Testis (tissue), 3 donors: ENCODE results near the gene MACROD1. TPM values are rescaled to one million over a fixed set of nuclear protein-coding genes. Genes with fewer than 3 reads are reported as not detected.

Experiments used
- DNase-seq: peaks from one replicate; pipeline ENCODE4 v3.0.0-alpha.2; 2019
- H3K27ac ChIP-seq, 2 donors: fragments of 200-600 bp; sonication (generic); one replicate each; pipeline ENCODE4 v1.5.1; 2019
- H3K27me3 ChIP-seq: fragments of 200-600 bp; sonication (generic); one replicate; pipeline ENCODE4 v1.5.1; 2019
- H3K36me3 ChIP-seq: fragments of 200-600 bp; sonication (generic); one replicate; pipeline ENCODE4 v1.5.1; 2017; ENCODE audit warnings: low read depth; ENCODE audit errors: missing control alignments
- H3K4me1 ChIP-seq: fragments of 200-600 bp; sonication (generic); one replicate; pipeline ENCODE4 v1.5.1; 2019
- H3K4me3 ChIP-seq, 2 donors: fragments of 200-600 bp; sonication (generic); one replicate each; pipeline ENCODE4 v1.5.1; 2017 to 2019
- H3K9me3 ChIP-seq: fragments of 200-600 bp; sonication (generic); one replicate; pipeline ENCODE4 v1.5.1; 2017
- POLR2A ChIP-seq: fragments of 450-650 bp; IDR thresholded peaks from one replicate; pipeline ENCODE4 v1.6.1; 2017; ENCODE audit warnings: antibody characterized with exemption, mild to moderate bottlenecking, moderate library complexity
- WGBS, 2 donors: methylation state at CpG; one replicate each; pipeline ENCODE4 v1.1.5; 2018; 5-methylcytosine and 5-hydroxymethylcytosine counted together
- intact Hi-C: fragments of 100-400 bp; cut with DNase I; formaldehyde crosslinking; loops from one replicate; pipeline ENCODE4 v1.15.1; 2023; ENCODE audit warnings: low total_unique reads
- polyA plus RNA-seq: library from polyadenylated mRNA; stranded (reverse); fragments of 350-450 nt; fragmentation: Illumina TruSeq; extraction: RNeasy Lipid Tissue Mini Kit (QIAGEN cat#74804); gene quantifications from one replicate; pipeline ENCODE4 v1.2.3, GENCODE V29; 2014; ENCODE audit warnings: low read depth, low replicate concordance; ENCODE audit not compliant: insufficient read depth
- total RNA-seq, 2 donors: library from RNA; depleted of rRNA; stranded (reverse); fragments of >200 nt; gene quantifications; one replicate each; pipeline ENCODE4 v1.2.3, GENCODE V29; 2016
- TF ChIP-seq, protein P1 (sequence below), 3 experiments: fragments of 450-650 bp in 2 of 3; fragments of 200-600 bp in 1 of 3; sonication (generic) in 1 of 3; IDR thresholded peaks; one replicate each; pipeline ENCODE4 v1.5.1; 2016 to 2019; ENCODE audit warnings: antibody characterized with exemption in 3 of 3, mild to moderate bottlenecking in 2 of 3, moderate library complexity in 1 of 3

The MACROD1 gene
- total and polyA plus RNA-seq, 3 donors from 2014 or later: 13.3 to 15.3 (median 14.1) TPM

DNA sequence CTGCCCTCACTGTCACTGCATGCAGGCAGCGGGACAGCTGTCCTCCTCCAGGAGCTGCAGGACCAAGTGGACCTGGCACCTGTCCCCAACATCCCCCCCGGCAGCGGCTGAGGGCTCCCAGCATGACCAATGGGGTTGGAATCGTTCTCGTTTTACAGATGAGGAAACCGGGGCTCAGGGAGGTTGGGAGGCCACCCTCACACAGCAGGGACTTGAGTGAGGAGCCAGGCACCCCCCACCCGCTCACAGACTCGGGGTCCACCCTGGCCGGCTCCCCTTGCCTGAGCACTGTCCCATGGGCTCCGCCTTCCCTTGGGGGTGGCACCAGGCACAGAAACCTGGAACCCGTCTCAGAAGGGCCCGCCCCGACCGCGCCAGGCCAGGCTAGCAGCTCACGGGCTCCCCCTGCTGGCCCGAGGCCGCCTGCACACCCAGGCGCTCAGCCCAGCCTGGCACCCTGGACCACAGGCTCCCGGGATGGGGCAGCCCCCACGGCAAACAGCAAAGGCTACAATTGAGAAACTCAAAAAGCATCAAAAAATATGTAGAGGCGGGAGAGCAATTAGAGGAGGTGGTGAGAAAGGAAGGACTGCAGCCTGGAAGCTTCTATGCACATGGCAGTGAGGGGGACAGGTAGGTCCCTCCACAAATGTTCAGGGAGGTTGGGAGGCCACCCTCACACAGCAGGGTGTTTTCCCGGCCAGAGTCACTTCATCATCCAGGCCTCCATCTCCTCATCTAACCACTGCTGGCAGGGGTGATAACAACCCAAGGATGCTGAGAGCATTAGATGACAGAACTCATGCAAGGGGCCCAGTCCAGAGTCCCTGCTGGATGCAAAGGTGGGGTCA is 12.8 kb downstream of the MACROD1 start:
- Histone ChIP-seq H3K4me3 (no peak overlapping the region), H3K27ac (no peak overlapping the region)
- peak; percentile 73 for DNase-seq

DNA sequence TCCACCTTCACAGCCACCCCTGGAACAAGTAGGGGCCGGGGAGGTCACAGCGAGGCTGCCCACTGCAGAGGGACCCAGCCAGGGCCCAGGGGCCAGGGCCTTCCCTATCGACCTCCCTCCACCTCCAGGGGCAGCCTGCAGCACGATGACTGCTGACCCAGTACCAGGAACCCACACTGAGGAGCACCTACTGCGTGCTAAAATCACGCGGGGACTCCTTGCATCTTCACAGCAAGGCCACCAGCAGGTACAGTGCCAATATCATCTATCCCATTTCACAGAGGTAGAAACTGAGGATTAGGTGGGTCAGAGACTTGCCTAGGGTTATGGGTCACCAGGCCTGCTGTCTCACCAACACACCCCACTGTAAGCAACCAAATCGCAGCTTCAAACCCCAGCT is 14.6 kb downstream of the MACROD1 start:
- WGBS, 2 donors: 93 to 100% methylated on average over 3 to 8 of the region's 8 CpGs
- H3K27ac ChIP-seq: no peak overlapping the region

More for the DNA sequence above, 12.8 kb downstream of the MACROD1 start:
- H3K27me3 ChIP-seq: no peaks in the 10 kb centered on the region
- H3K9me3 ChIP-seq: no peaks in the 10 kb centered on the region
- peaks cover 23% of the 10 kb centered on the region for H3K4me1 ChIP-seq
- intact Hi-C loops: loop anchor here (10.0 kb wide), 1 partner anchor 318 kb away; the partner anchor contains the start of gene MARK2
- no peaks in the 10 kb centered on the region for H3K36me3 ChIP-seq
- TF ChIP-seq, protein P1, sequence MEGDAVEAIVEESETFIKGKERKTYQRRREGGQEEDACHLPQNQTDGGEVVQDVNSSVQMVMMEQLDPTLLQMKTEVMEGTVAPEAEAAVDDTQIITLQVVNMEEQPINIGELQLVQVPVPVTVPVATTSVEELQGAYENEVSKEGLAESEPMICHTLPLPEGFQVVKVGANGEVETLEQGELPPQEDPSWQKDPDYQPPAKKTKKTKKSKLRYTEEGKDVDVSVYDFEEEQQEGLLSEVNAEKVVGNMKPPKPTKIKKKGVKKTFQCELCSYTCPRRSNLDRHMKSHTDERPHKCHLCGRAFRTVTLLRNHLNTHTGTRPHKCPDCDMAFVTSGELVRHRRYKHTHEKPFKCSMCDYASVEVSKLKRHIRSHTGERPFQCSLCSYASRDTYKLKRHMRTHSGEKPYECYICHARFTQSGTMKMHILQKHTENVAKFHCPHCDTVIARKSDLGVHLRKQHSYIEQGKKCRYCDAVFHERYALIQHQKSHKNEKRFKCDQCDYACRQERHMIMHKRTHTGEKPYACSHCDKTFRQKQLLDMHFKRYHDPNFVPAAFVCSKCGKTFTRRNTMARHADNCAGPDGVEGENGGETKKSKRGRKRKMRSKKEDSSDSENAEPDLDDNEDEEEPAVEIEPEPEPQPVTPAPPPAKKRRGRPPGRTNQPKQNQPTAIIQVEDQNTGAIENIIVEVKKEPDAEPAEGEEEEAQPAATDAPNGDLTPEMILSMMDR (IDR thresholded peaks at IDR 0.05): peak; percentile 92 to 99 (median 95)
- no peak for TF ChIP-seq POLR2A
- 37 to 40% methylated on average over 14 to 17 of the region's 23 CpGs for WGBS, 2 donors

DNA sequence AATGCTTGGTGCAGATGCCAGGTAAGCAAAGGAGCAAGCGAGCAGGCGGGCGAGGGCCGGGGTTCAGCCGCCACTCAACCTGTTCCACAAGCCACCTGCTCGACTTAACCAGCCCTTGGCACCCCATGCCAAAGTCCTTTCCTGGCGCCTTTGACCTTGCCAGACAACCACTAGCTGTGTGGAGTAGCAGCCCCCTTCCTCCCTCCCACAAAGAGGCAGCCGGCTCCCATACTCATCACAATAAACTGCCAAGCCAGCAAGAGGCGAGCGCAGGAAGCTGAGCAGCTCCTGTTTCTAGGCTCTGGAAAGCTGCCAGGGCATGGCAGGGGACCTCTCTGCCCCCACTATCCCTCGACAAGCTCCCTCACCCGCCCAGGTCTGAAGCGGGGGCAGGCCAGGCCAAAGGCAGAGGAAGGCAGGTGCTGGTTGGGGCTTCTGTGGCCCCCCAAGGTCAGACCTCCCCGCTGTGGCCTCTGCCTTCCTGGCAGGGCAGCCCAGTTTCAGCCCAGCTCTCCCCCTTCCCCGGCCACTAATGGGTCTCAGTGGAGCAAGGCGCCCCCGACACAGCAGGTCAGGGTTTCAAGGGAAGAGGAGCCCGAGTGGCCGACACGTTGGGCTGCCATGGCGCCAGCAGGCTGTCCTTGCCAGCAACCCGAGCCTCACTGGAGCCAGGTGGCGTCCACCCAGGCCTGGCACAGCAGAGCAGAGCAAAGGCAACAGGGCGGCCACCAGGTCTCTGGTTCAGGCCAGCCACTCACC is 15.3 kb downstream of the MACROD1 start:
- DNase-seq: no peak
- no peak overlapping the region for H3K27ac ChIP-seq

More for the DNA sequence above, 14.6 kb downstream of the MACROD1 start:
- Histone ChIP-seq H3K36me3 (no peaks in the 10 kb centered on the region), H3K4me3 (no peak overlapping the region), H3K27me3 (no peaks in the 10 kb centered on the region), H3K9me3 (no peaks in the 10 kb centered on the region), H3K4me1 (peaks cover 25% of the 10 kb centered on the region)
- intact Hi-C loops: loop anchor here (10.0 kb wide), 1 partner anchor 317 kb away; the partner anchor contains the start of gene MARK2
- no peak for DNase-seq
- TF ChIP-seq POLR2A: no peak
- TF ChIP-seq, protein P1 (IDR thresholded peaks at IDR 0.05): no peak

DNA sequence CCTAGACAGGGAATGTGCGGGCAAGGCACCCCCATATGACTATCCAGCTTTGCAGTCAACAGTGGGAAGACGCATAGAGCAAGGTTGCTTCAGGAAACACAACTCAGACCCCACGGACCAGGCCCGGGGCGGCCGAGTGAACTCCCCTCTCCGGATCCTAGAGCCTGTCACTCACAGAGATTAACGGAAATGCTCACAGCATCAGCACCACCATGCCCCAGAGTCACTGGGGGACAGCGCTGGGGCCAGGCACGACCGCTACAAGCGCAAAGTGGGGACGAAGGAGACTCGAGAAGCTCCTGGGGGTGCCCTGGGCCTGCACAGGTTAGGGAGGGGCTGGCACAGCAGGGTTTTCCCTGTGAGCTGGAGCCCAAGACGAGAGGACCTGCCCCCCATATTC is 15.9 kb downstream of the MACROD1 start:
- intact Hi-C loops: loop anchor here (10.0 kb wide), 1 partner anchor 315 kb away; the partner anchor contains the start of gene MARK2
- no peak for DNase-seq
- TF ChIP-seq, protein P1 (IDR thresholded peaks at IDR 0.05): no peak
- no peaks in the 10 kb centered on the region for H3K27me3 ChIP-seq
- WGBS, 2 donors: 81 to 93% methylated on average over 10 to 15 of the region's 15 CpGs
- H3K9me3 ChIP-seq: no peaks in the 10 kb centered on the region
- peaks cover 25% of the 10 kb centered on the region for H3K4me1 ChIP-seq
- H3K36me3 ChIP-seq: no peaks in the 10 kb centered on the region
- H3K4me3 ChIP-seq: no peak overlapping the region
- H3K27ac ChIP-seq: no peak overlapping the region

More for the DNA sequence above, 15.3 kb downstream of the MACROD1 start:
- no peak for TF ChIP-seq POLR2A
- TF ChIP-seq, protein P1 (IDR thresholded peaks at IDR 0.05): no peak
- Histone ChIP-seq H3K36me3 (no peaks in the 10 kb centered on the region), H3K4me1 (peaks cover 25% of the 10 kb centered on the region), H3K4me3 (no peak overlapping the region), H3K9me3 (no peaks in the 10 kb centered on the region), H3K27me3 (no peaks in the 10 kb centered on the region)
- intact Hi-C loops: loop anchor here (10.0 kb wide), 1 partner anchor 316 kb away; the partner anchor contains the start of gene MARK2
- 55 to 84% methylated on average over 8 to 24 of the region's 24 CpGs for WGBS, 2 donors
